ENCODE data around the gene WHRN. TPM values are rescaled to one million over a fixed set of nuclear protein-coding genes. Genes with fewer than 3 reads are reported as not detected.

WHRN gene
- total RNA-seq, 4 donors from 2014 or later, result 3.7 to 13.2 (median 6.0) TPM

- Histone ChIP-seq H3K9me3 (no peaks in the 10 kb centered on the region), H3K36me3 (no peaks in the 10 kb centered on the region), H3K27ac (no peak overlapping the region), H3K4me3 (no peak overlapping the region), H3K27me3 (no peaks in the 10 kb centered on the region), H3K4me1 (no peaks in the 10 kb centered on the region)
- DNase-seq (ENCODE audit: low spot score in 2 of 2), result no peak
- TF ChIP-seq POLR2A (IDR thresholded peaks at IDR 0.05) (no peak), CTCF (IDR thresholded peaks at IDR 0.05) (no peak), EP300 (IDR thresholded peaks at IDR 0.05) (no peak)
- 63 to 66% methylated on average over 5 of the region's 5 CpGs for WGBS, 2 donors
Observed at GRCh38 chr9:114459464-114459863, 45.8 kb downstream of the WHRN start.

- 57 to 84% methylated on average over 1 of the region's 1 CpG for WGBS, 2 donors
- no peak overlapping the region for H3K27ac ChIP-seq
- peaks cover 0 to 11% (median 0%) of the 10 kb centered on the region in 4 donors for H3K4me1 ChIP-seq
- H3K4me3 ChIP-seq, result no peak overlapping the region
- H3K36me3 ChIP-seq, result no peaks in the 10 kb centered on the region
- no peak for TF ChIP-seq CTCF (IDR thresholded peaks at IDR 0.05)
- TF ChIP-seq EP300 (IDR thresholded peaks at IDR 0.05), result no peak
- TF ChIP-seq POLR2A (IDR thresholded peaks at IDR 0.05), result no peak
- no peaks in the 10 kb centered on the region for H3K9me3 ChIP-seq
- DNase-seq (ENCODE audit: low spot score in 2 of 2), result no peak
- no peaks in the 10 kb centered on the region for H3K27me3 ChIP-seq
Observed at GRCh38 chr9:114456929-114457328, 48.3 kb downstream of the WHRN start.

GRCh38 chr9:114454652-114455051 is 50.6 kb downstream of the WHRN start:
- no peaks in the 10 kb centered on the region for H3K9me3 ChIP-seq
- no peaks in the 10 kb centered on the region for H3K27me3 ChIP-seq
- H3K4me3 ChIP-seq, result no peak overlapping the region
- peaks cover 0 to 13% (median 0%) of the 10 kb centered on the region in 4 donors for H3K4me1 ChIP-seq
- DNase-seq (ENCODE audit: low spot score in 2 of 2), result no peak
- H3K27ac ChIP-seq, result no peak overlapping the region
- no peaks in the 10 kb centered on the region for H3K36me3 ChIP-seq
- no peak for TF ChIP-seq POLR2A (IDR thresholded peaks at IDR 0.05)
- no peak for TF ChIP-seq CTCF (IDR thresholded peaks at IDR 0.05)
- TF ChIP-seq EP300 (IDR thresholded peaks at IDR 0.05), result no peak
- 0 to 28% methylated on average over 1 of the region's 1 CpG for WGBS, 2 donors

GRCh38 chr9:114452219-114453165 is 52.8 kb downstream of the WHRN start:
- H3K9me3 ChIP-seq, result no peaks in the 10 kb centered on the region
- 61 to 68% methylated on average over 12 of the region's 12 CpGs for WGBS, 2 donors
- no peaks in the 10 kb centered on the region for H3K27me3 ChIP-seq
- peak overlapping the region in 1 of 4 donors; percentile 2 for H3K27ac ChIP-seq
- no peak for TF ChIP-seq POLR2A (IDR thresholded peaks at IDR 0.05)
- TF ChIP-seq CTCF (IDR thresholded peaks at IDR 0.05), result no peak
- TF ChIP-seq EP300 (IDR thresholded peaks at IDR 0.05), result no peak
- H3K4me3 ChIP-seq, result no peak overlapping the region
- H3K4me1 ChIP-seq, result peaks cover 0 to 13% (median 0%) of the 10 kb centered on the region in 4 donors
- H3K36me3 ChIP-seq, result no peaks in the 10 kb centered on the region
- DNase-seq (ENCODE audit: low spot score in 2 of 2), result no peak

GRCh38 chr9:114451707-114452031 is 53.6 kb downstream of the WHRN start:
- Histone ChIP-seq H3K36me3 (no peaks in the 10 kb centered on the region), H3K4me3 (no peak overlapping the region), H3K4me1 (peaks cover 0 to 13% (median 0%) of the 10 kb centered on the region in 4 donors), H3K27ac (no peak overlapping the region), H3K9me3 (no peaks in the 10 kb centered on the region), H3K27me3 (no peaks in the 10 kb centered on the region)
- TF ChIP-seq EP300 (IDR thresholded peaks at IDR 0.05) (no peak), POLR2A (IDR thresholded peaks at IDR 0.05) (no peak), CTCF (IDR thresholded peaks at IDR 0.05) (no peak)
- WGBS, 2 donors, result 100% methylated on average over 1 of the region's 1 CpG
- no peak for DNase-seq (ENCODE audit: low spot score in 2 of 2)

Data from tibial nerve (tissue), 4 donors.